GM19238 (cell line): ENCODE measurements around the gene RAB20.
"Not testable (repeated sequence)": the region's sequence is repeated elsewhere in the genome, so short reads cannot be mapped to it uniquely, and the experiment has no call there.

Experiments used
- DNase-seq: peaks from one replicate; pipeline ENCODE4 v3.0.0; 2011; ENCODE audit warnings: low spot score; ENCODE audit not compliant: insufficient read length

The RAB20 gene, protein sequence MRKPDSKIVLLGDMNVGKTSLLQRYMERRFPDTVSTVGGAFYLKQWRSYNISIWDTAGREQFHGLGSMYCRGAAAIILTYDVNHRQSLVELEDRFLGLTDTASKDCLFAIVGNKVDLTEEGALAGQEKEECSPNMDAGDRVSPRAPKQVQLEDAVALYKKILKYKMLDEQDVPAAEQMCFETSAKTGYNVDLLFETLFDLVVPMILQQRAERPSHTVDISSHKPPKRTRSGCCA

DNA sequence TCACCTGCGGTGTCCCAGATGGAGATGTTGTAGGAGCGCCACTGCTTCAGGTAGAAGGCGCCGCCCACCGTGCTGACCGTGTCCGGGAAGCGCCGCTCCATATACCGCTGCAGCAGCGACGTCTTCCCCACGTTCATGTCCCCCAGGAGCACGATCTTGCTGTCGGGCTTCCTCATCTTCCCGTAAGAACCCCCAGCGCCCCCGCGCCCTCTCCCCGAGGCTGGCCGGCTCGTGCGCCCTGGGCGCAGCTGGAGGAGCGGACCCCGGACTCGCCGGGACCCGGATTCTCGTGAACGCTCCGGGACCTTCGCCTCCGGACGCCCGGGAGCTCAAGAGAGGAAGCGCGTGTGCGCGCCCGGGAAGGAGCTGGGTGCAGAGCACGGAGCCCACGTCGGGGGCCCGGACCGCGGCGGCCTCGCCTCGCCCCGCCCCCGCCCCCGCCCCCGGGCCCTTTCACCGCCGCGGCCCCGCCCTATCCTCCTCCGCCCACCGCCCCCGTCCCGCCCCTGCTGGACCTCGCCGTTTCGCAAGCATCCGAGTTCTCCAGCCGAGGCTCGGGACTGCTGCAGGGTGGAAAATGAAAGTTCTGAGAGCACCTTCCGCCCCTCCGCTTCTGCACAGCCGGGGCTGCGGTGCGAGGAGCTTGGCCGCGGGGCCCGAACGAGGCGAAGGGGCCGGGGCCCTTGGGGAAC is at the start of gene RAB20:
TSS of gene RAB20 (minus strand) at position 379 of the 692 bp plus-strand sequence. CDS start at position 176, 203 bp downstream.
- peak; percentile 66 for DNase-seq

DNA sequence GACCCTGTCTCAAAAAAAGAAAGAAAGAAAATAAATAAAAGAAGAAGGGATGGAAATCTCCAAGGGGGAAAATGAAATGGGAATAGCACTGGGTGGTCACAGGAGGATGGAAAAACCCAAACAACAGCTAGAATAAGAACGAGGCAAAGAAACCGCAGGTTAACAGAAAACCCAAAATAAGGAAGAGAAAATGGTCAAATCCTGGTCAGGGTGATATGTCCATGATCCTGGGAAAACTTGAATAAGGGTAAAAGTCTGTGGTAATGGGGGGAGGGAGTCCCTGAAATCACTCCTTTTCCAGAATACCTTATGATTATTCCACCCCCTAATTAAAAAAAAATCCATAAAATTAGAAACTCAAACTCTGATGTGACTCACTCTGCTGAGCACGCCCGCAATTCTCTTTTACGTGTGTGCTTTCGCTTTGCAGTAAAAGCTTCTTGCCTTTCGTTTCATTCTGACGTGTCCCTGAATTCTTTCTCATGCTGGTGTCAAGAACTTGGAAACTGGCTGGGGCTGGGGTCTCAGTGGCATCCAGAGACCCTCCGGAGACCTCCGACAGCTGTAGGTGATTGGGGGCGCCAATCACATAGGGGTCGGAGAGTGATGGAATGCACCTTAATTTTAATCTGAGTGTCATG is 49.6 kb upstream of the RAB20 start:
- DNase-seq = no peak

GRCh38 chr13:110607675-110608224 is 46.2 kb upstream of the RAB20 start:
- DNase-seq = no peak

DNA sequence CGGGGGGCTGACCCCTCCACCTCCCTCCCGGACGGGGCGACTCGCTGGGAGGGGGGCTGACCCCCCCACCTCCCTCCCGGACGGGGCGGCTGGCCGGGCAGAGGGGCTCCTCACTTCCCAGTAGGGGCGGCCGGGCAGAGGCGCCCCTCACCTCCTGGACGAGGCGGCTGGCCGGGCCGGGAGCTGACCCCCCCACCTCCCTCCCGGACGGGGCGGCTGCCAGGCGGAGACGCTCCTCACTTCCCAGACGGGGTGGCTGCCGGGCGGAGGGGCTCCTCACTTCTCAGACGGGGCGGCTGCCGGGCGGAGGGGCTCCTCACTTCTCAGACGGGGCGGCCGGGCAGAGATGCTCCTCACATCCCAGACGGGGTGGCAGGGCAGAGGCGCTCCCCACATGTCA is 44.8 kb upstream of the RAB20 start:
- not testable (repeated sequence) for DNase-seq

DNA sequence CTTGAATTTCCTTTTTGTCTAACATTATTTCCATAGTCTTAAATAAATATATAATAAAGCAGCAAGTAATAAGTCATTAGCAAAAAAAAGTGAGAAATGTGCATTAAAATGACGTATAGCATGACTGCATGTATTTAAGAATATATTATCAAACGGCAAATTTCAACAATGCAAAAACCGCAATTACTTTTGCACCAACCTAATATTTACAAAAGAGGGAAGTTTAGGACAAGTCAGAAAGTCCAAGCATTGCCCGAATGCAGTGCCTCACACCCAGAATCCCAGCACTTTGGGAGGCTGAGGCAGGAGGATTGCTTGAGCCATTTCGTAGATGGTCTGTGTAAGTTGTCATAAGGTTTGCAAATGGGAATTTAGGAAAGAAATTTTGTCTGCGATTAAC is 43.6 kb upstream of the RAB20 start:
- DNase-seq = no peak

GRCh38 chr13:110600980-110601379 is 39.5 kb upstream of the RAB20 start:
- DNase-seq = no peak

DNA sequence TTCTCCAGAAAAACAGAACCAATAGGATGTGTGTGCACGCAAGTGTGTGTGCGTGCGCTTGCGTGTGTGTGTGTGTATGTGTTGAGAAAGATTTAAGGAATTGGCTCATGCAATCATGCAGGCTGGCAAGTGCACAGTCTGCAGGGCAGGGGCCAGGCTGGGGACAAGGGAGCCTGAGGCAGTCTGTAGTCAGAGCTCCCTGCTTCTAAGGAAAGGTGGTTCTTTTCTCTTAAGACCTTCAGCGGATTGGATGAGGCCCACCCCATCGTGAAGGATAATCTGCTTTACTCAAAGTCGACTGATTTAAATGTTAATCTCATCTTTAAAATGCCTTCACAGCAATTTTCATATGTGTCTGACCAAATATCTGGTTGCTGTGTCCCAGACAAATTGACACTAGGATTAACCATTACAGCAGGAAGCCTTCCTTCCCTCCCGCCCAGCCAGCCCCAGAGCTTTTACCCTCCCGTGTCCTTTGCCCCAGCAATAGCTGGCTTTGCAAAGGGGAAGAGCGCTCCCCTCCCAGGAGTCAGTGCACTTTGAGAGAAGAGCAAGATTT is 38.8 kb upstream of the RAB20 start:
- no peak for DNase-seq

DNA sequence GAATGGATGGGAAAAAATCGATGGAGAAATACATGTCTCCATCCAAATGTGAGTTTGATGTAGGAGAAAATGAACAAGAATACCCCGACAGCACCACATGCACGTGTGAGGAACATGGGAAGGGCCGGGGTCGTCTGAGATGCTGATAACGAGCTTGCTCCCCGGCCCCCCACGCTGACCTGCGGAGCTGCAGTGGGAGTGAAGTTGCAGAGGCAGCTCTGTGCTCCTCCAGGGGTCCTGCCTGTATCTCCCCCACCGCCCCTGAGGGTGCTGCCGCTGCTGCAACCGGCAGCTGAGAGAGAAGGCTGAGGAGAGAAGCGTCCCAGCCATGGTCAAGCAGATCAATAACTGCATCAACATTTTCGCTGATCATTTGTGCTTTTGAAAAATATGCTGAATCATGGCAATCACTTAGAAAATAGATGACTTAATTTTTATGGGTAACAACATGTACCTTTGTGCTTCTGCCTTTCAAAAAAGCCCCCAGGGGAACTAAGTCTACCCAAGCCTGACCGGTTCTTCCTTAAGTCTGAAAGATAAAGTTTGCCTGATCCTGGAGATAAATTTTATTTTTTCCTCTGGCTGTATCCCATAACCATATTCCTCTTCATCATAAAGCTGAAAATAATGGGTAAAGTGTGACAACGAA is 35.6 kb upstream of the RAB20 start:
- no peak for DNase-seq

- DNase-seq = peak; percentile 48
Observed at GRCh38 chr13:110593430-110594130, 32.1 kb upstream of the RAB20 start.

DNA sequence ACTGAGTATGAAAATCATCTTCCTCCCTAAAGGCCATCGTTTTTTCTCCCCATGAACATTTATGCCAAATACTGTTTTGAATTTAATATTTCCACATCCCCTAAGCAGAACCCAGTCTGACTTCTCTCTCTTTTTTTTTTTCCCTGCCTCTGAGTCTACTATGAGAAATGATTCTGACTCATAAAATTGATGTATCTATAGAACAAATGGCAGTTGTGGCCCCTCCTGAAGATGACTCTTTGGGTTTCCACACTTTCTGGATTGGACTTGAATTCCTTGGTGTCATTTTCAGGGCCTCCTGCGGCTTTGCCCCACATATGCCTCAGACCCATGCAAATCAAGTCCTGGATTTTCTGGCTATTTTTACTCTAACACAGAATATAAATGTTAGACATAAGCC is 31.1 kb upstream of the RAB20 start:
- no peak for DNase-seq

GRCh38 chr13:110590577-110590976 is 29.1 kb upstream of the RAB20 start:
- no peak for DNase-seq

GRCh38 chr13:110589793-110590390 is 28.4 kb upstream of the RAB20 start:
- no peak for DNase-seq

DNA sequence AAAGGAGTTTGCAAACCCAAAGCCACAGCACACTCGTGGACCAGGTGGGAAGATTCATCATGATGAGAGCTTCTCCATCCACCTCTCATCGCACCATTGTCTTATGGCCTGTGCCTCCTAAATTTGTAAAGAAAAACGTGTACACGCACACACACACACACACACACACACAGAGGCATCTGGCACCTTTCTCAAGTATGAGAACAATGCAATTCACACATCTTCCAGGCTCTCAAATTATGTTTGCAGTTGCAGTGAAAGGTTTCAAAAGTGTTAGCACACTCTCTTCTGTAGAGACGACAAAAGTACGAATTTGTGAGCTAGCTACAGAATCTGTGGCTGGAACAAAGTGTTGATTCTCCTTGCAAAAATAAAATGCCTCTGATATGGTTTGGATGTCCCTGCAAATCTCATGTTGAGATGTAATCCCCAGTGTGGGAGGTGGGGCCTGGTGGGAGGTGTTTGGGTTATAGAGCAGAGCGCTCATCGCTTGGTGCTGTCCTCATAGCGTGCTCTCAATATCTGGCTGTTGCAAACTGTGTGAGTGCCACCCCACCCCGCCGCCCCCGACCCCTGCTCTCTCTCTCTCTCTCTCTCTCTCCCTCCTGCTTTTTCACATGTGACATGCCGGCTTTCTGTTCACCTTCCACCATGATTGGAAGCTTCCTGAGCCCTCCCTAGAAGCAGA is 21.8 kb upstream of the RAB20 start:
- no peak for DNase-seq

- no peak for DNase-seq
Observed at GRCh38 chr13:110582421-110582954, 21.0 kb upstream of the RAB20 start.

DNA sequence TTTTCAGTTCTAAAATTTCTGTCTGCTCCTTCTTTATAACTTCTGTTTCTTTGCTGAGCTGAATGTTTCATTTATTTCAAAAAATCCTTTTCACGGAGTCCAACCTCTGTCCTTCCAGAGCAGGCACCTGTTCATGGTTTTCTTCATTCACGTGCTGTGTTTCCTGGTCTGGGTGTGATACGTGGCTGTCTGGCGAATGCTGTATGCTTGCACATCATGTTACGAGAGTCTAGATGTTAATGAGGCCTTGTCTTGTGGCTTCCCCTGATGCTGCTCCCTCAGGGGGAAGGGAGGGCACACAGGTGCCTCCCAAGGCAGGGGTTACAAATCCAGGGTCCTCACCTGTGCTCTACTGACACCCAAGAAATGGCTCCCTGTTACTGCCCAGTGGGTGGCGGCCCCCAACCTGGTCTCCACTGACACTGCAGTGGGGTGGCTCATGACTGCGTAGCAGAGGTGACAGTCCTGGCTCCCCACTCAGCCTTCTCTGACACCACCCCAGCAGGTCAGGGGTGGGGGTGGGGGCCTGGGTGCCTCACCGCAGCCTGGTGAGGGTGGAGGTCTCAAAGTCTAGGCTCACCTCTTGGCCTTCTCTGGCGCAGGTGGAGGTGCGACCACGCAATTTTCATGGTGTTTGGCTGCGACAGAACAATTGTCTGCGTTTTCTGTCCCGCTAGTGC is 20.1 kb upstream of the RAB20 start:
- DNase-seq = no peak

- DNase-seq = no peak
Observed at GRCh38 chr13:110580800-110581199, 19.3 kb upstream of the RAB20 start.

DNA sequence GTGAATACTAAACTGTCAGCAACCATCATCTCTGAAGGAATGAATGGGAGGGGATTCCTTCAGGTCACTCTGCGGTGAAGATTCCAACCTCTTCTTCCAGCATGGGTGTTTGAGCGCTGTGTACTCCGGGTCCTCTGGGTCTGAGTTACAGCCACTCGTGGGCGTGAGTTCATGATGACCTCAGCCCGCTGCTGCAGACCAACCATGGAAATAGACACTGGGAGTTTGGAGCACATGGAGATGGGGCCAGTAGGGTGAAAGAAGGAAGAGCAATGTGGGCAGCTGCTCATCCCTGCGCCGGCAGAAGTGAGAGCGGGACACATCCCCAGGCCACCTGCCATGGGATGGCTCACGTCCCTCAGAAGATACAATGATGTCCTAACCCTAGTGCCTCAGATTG is 16.8 kb upstream of the RAB20 start:
- DNase-seq = no peak

DNA sequence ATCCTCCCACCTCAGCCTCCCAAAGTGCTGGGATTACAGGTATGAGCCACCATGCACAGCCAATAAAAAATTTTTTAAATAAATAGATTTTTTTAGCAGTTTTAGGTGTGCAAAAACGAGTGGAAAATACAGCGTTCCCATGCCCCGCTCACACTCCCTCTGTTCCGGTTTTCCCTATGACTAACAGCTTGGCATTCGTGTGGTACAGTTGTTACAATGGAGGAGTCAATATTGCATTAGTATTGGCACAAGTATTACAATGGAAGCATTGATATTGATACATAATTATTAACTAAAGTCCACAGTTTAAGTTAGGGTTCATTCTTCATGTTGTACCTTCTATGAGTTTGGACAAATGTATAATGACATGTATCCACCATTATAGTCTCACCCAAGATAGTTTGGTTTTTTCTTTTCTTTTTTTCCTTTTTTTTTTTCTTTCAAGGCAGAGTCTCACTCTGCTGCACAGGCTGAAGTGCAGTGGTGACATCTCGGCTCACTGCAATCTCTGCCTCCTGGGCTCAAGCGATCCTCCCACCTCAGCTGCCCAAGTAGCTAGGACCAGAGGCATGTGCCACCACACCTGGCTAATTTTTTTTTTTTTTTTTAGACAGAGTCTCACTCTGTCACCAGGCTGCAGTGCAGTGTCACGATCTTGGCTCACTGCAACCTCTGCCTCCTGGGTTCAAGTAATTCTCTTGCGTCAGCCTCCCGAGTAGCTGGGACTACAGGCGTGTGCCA is 15.4 kb upstream of the RAB20 start:
- DNase-seq = no peak

- no peak for DNase-seq
Observed at GRCh38 chr13:110576070-110576394, 14.5 kb upstream of the RAB20 start.
